Measurements from ENCODE around the gene NTRK2. TPM values are rescaled to one million over a fixed set of nuclear protein-coding genes. Genes with fewer than 3 reads are reported as not detected.

NTRK2 gene
- total RNA-seq, 4 donors from 2014 or later: 9.5 to 19.5 (median 12.3) TPM

- TF ChIP-seq POLR2A (IDR thresholded peaks at IDR 0.05) (no peak), POLR2AphosphoS5 (IDR thresholded peaks at IDR 0.05) (no peak), CTCF (IDR thresholded peaks at IDR 0.05) (no peak), EP300 (IDR thresholded peaks at IDR 0.05) (no peak)
- no peaks in the 10 kb centered on the region for H3K9me3 ChIP-seq
- no peaks in the 10 kb centered on the region for H3K27me3 ChIP-seq
- H3K4me1 ChIP-seq: peaks cover 5% of the 10 kb centered on the region
- DNase-seq (ENCODE audit: low spot score in 2 of 2): no peak
- H3K27ac ChIP-seq: no peak overlapping the region
- no peaks in the 10 kb centered on the region for H3K36me3 ChIP-seq
- H3K4me3 ChIP-seq: no peak overlapping the region
Observed at GRCh38 chr9:84773022-84773421, 103.5 kb downstream of the NTRK2 start.

DNA sequence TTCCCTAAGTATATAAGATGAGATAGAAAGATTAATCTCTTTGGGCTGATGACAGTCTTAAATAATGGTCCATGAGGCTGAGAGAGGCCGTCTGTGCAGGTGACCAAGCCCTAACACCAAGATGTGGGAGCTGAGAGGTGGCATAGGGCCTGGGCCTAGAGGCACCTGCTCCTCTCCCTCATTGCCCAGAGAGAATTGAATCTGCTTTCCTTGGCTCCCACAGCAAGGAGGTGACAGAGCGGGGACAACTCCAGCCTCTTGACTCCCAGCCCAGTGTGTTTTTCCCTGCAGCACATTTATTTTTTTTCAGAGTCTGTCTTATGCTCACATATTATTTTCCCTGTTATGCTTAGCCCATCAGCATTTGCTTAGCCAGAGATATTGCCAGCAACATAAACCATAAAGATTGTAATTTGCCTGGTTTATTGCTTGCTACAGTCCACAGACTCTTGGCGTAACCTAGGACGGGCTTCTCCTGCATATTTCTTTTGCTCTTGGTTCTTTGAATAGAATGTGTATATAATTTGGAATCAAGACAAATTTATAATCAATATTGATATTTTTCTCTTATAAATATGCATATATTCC, 105.6 kb downstream of the NTRK2 start:
- TF ChIP-seq POLR2AphosphoS5 (IDR thresholded peaks at IDR 0.05): no peak
- DNase-seq (ENCODE audit: low spot score in 2 of 2): no peak
- H3K9me3 ChIP-seq: no peaks in the 10 kb centered on the region
- peaks cover 2% of the 10 kb centered on the region for H3K4me1 ChIP-seq
- no peak overlapping the region for H3K27ac ChIP-seq
- no peaks in the 10 kb centered on the region for H3K36me3 ChIP-seq
- WGBS: 91% methylated on average over 4 of the region's 4 CpGs
- H3K27me3 ChIP-seq: no peaks in the 10 kb centered on the region
- H3K4me3 ChIP-seq: no peak overlapping the region

DNA sequence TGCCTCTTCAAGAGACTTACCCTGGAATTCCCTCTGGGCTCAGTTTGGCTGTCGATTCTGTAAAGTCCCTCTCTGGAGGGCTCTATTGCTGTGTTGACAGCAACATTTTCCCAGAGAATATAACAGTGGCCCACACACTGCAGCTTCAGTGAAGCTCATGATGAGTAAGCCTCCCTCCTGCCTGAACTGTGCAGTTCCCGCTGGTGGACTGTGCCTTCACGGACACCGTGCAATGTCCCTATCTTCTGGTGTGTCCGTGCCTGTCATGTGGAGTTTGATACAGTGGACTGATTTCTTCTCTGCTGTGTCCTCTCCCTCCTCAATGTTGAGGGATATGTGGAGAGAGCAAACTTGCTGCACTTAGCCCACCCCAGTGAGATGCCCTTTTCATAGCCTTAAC, 109.0 kb downstream of the NTRK2 start:
- H3K27ac ChIP-seq: no peak overlapping the region
- H3K4me1 ChIP-seq: no peaks in the 10 kb centered on the region
- H3K9me3 ChIP-seq: no peaks in the 10 kb centered on the region
- no peak overlapping the region for H3K4me3 ChIP-seq
- DNase-seq (ENCODE audit: low spot score in 2 of 2): no peak
- WGBS: 75% methylated on average over 5 of the region's 5 CpGs
- no peaks in the 10 kb centered on the region for H3K36me3 ChIP-seq
- TF ChIP-seq CTCF (IDR thresholded peaks at IDR 0.05) (no peak), POLR2AphosphoS5 (IDR thresholded peaks at IDR 0.05) (no peak), POLR2A (IDR thresholded peaks at IDR 0.05) (no peak), EP300 (IDR thresholded peaks at IDR 0.05) (no peak)
- no peaks in the 10 kb centered on the region for H3K27me3 ChIP-seq

GRCh38 chr9:84779883-84780282, 110.4 kb downstream of the NTRK2 start:
- H3K27me3 ChIP-seq: no peaks in the 10 kb centered on the region
- TF ChIP-seq POLR2AphosphoS5 (IDR thresholded peaks at IDR 0.05): no peak
- TF ChIP-seq EP300 (IDR thresholded peaks at IDR 0.05): no peak
- TF ChIP-seq POLR2A (IDR thresholded peaks at IDR 0.05): no peak
- TF ChIP-seq CTCF (IDR thresholded peaks at IDR 0.05): no peak
- H3K27ac ChIP-seq: no peak overlapping the region
- no peak overlapping the region for H3K4me3 ChIP-seq
- no peaks in the 10 kb centered on the region for H3K36me3 ChIP-seq
- H3K4me1 ChIP-seq: no peaks in the 10 kb centered on the region
- H3K9me3 ChIP-seq: no peaks in the 10 kb centered on the region
- 56% methylated on average over 3 of the region's 3 CpGs for WGBS
- no peak for DNase-seq (ENCODE audit: low spot score in 2 of 2)

- TF ChIP-seq CTCF (IDR thresholded peaks at IDR 0.05) (no peak), POLR2A (IDR thresholded peaks at IDR 0.05) (no peak), POLR2AphosphoS5 (IDR thresholded peaks at IDR 0.05) (no peak), EP300 (IDR thresholded peaks at IDR 0.05) (no peak)
- DNase-seq (ENCODE audit: low spot score in 2 of 2): no peak
- Histone ChIP-seq H3K4me1 (no peaks in the 10 kb centered on the region), H3K9me3 (no peaks in the 10 kb centered on the region), H3K36me3 (no peaks in the 10 kb centered on the region), H3K27me3 (no peaks in the 10 kb centered on the region), H3K27ac (no peak overlapping the region), H3K4me3 (no peak overlapping the region)
- WGBS: 92% methylated on average over 5 of the region's 5 CpGs
Observed at GRCh38 chr9:84780385-84780784, 110.9 kb downstream of the NTRK2 start.

GRCh38 chr9:84781458-84781857, 111.9 kb downstream of the NTRK2 start:
- Histone ChIP-seq H3K4me1 (no peaks in the 10 kb centered on the region), H3K9me3 (no peaks in the 10 kb centered on the region), H3K27me3 (no peaks in the 10 kb centered on the region), H3K4me3 (no peak overlapping the region), H3K27ac (no peak overlapping the region), H3K36me3 (no peaks in the 10 kb centered on the region)
- DNase-seq (ENCODE audit: low spot score in 2 of 2): no peak
- TF ChIP-seq CTCF (IDR thresholded peaks at IDR 0.05) (no peak), POLR2A (IDR thresholded peaks at IDR 0.05) (no peak), POLR2AphosphoS5 (IDR thresholded peaks at IDR 0.05) (no peak), EP300 (IDR thresholded peaks at IDR 0.05) (no peak)
- whole genome bisulfite sequencing: 73% methylated on average over 2 of the region's 2 CpGs

Data from suprapubic skin (tissue), 4 donors.